SHP77 (cell line): ENCODE results near the gene TEC.

ENCODE experiments used
- DNase-seq, 2 experiments: peaks; one replicate each; lab custom pipeline; 2025; lab: John Stamatoyannopoulos, UW

Gene TEC

DNA sequence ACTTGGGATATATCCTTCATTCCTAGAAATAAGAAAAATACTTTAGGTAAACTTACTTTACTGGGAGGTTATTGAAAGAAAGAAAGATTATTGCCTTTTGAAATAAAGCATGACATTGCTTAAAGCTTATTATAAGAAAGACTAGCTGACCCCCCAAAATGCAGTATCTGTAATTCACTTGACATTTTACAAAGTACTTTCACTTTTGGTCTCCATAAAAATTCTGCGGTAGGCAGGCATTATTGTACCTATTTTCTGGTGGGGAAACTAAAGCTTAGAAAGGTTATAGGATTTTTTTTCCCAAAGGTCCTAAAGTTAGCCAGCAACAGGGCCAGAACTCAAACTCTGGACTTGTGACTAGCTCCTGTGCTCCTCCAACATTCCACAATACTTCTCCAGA lies 105.9 kb downstream of the TEC start:
- DNase-seq = no peak

DNA sequence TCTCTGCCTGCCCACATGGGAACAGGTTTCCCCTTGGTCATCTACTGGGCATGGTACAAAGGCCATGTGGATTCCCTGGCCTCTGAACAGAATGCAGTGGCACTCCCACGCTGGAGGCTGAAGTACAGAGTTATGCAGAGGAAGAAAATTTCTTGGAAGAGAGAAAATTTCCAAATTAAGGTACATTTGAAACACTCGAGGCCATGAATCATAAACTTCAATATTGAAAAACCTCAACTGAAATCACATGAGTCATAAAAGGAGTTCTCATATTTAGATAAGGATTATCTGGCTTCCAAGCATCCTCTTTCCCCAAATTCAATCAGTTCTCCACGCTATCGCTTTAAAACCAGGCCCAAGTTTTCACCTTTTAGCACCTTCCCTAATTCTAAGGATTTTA lies 107.5 kb downstream of the TEC start:
- no peak for DNase-seq

DNA sequence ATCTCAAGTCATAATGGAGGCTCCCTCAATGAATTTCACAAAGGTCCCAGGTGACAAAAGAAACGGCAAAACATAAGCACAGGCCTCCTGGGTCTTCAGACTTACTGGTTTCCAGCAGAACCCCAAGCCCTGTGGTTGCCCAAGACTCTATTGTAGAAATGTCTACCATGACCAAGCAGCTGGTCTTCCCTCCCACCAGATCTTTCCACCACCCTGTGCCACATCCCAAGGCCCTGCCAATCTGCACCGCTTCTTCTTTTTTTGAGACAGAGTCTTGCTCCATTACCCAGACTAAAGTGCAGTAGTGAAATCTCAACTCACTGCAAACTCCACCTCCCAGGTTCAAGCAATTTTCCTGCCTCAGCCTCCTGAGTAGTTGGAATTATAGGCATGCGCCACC lies 112.4 kb downstream of the TEC start:
- no peak for DNase-seq

DNA sequence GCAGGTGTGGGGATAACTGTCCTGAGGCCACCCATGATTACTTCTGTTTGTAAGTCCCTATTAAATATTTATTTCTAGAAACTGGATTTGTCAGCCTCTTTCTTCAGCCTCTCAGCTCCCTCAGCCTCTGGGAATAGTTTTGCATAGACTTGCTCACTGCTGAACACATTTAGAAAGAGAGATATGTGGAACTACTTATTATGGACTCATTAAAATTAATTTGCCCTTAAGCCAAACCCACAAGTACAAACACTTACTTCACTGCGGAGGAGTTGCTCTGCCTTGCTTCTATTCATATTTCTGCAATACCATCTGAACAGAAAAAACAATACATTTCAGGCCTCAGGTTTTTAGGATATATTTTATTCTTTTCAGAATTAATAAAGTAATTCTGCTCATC lies 113.2 kb downstream of the TEC start:
- DNase-seq = no peak

DNA sequence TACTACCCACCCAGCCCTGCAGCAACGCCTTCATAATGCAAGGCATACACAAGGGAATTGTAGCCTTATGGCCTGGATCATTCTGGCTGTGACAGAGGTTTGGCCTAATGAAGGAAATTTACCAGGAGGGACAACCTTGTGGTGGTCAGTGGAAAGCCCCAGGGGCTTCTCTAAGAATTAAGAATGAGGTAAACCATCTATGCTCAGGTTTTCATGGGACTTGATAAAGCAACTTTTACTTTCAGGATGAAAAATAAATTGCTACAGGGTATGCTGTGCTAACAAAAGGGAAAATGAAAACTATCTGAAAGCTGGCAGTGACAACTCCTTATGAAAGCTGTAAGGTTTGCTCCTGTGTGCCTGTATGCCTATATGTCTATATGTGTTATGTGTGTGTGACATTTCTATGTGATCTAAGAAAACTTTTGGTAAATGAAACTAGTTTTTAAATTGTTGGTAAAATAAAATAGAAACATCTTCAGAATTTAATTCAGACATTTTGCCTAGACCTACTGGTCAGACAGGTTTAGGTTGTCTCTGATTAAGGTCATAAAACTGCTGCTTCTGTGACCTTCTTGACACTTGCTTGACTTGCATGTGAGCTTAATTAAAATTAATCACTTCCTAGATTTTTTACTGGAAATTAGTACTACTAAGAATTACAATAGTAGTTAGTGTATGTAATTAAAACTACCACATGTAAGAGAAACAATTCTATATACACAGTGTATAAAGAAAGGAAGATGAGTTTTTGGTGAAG lies 115.7 kb downstream of the TEC start:
- no peak for DNase-seq

DNA sequence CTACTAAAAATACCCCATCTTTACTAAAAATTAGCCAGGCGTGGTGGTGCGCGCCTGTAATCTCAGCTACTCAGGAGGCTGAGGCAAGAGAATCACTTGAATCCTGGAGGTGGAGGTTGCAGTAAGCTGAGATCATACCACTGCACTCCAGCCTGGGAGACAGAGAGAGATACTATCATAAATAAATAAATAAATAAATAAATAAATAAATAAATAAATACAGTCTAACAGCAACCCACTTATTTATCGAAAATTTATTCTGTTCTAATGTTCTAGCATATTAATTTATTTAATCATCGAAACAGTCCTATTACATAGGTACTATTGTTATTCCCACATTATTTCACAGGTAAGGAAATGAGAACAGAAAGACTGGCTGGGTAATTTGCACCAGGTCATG lies 117.4 kb downstream of the TEC start:
- DNase-seq = no peak

DNA sequence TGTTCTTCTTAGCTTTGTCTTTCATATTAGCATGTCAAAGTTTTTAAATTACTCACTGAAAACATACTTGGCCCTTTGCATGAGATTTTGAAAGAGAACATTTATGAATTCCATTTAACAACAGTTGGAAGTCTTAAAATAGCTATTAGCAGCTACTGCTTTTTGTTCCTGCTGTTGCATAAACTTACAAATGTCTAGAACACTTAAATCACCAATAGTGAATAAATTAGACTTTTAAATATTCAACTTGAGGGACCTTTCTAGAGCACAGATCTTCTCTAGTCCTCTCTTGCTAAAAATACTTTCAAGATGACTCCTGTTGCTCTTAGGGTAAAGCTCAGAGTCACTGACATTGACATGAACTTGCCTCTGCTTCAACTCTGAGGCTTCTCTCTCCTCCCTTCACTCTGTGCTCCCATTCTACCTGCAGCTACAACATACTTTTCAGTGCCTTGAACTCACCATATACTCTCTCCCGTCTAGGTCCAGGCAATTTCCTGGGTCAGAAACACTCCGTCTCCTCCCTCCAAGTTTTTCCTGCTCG lies 119.7 kb downstream of the TEC start:
- no peak for DNase-seq

DNA sequence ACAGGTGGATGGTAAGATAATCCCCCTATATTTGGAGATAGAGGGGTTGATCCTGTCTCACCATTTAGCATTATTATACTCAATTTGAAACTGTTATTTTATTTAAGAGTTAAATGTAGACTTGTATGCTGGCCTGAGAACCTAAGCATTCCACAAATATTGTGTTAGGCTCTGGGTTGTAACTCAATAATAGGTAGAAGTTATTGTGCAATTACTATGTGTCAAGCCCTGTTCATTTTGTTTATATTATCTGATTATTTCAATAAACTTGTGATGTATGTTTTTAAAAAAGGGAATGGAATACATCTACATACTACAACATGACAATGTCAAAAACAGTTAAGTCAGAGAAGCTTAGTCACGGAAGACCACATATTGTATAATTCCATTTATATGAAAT lies 122.0 kb downstream of the TEC start:
- DNase-seq = no peak

DNA sequence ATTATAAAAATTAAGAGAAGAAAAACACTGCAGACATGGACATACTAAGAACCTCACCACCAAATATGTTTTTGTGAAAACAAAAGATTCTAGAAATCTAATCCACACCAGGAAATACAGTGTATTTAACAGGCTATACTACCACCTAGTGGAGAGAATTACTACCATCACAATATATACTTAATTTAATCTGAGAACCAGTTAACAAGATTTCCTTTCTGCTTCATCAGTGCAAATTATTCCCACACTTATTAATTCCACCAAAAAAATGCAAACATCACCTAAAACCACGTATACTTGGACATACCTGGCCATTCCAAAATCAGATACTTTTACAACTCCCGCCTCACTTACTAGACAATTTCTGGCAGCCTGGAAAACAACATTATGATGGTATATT lies 128.6 kb downstream of the TEC start:
- DNase-seq = no peak

DNA sequence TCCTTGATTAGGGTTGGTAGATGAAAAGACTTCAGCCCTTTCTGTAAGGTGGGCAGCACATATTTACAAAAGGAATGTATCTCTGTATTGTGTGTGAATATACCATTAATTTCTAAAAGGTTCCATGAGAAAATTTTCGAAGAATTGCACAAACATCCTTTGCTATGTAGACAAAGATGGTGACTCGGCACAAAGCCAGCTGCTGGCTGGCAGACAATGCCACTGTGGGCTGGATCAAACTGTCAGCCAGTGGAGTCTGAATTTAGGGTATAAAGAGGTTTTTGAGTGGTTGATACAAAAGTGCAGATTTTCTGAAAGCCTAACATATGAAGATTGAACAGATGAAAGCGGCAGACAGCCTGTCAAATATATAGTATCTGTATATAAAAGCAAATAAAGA lies 129.9 kb downstream of the TEC start:
- DNase-seq = no peak

DNA sequence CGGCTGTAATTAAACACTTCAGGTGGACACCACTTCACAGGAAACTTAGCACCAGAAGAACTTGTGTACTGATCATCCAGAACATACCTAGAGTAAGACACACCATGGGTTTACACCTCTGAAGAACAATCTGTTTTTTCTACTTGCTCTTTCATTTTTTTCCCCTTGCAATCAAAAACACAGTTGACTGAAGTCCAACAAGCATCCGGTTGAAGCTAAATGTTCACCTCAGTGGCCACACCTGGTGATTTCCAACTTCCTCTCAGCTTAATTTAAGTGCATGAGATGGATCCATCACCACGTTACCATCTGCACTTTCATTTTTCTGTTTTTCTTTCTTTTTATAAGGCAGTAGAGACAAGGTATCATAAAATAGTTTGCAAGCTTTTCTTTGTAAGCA lies 130.7 kb downstream of the TEC start:
- DNase-seq = no peak

DNA sequence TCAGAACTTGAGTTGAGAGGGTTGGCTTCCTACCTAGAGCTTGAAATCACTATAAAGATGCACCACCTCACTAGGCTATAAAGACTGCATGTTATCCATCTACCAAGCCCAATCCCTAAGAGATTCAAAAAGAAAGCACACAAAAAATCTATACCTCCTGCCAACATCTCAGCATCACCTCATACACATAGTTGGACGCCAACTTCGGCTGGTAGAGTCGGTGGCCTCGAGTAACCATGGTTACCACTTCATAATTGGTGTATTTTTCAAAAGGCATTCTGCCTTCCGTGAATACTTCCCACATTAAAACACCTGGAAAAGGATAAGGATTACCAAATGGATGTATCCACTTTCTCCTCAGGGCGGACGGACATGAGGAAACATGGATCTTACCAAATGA lies 131.1 kb downstream of the TEC start:
- DNase-seq = no peak

DNA sequence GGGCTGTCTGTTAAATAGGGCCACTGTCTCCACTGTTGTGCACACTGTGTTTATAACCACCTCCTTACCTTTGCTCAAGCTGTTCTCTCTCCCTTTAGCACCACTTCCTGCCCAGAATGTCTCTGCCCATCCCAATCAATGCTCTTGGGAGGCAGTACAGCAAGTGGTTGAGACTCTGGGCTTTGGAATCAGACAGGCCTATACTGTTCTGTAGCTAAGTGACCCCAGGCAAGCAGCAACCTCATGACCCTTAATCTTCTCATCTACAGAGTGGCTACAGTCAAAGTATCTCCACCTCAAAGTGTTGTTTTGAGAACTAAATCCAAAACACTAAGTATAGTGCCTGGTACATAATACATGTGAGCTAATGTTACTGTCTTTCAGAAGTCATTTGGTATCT lies 131.8 kb downstream of the TEC start:
- no peak for DNase-seq

DNA sequence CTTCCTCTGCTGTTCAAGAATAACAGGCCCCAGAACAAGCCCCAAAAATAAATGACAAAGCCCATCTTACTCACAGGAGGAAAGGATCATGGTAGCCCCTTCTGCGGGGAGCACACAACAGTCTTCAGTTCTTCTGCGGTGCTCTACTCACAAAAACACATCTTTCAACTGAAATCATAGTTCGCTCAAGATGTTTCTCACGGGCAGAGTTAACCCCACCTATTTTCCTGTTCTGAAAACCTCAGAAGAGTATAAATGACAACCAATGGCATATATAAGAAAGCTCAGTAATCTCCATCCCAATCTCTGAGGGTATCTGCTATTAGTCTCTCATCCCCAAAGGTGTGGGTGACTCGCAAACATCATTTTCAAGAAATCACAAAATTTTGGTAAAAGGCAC lies 135.6 kb downstream of the TEC start, which contains the start of gene TXK:
Gene TXK (minus strand): TSS at position 170 of the 400 bp plus-strand sequence. CDS start 80 bp downstream, at position 90.
- no peak for DNase-seq

DNA sequence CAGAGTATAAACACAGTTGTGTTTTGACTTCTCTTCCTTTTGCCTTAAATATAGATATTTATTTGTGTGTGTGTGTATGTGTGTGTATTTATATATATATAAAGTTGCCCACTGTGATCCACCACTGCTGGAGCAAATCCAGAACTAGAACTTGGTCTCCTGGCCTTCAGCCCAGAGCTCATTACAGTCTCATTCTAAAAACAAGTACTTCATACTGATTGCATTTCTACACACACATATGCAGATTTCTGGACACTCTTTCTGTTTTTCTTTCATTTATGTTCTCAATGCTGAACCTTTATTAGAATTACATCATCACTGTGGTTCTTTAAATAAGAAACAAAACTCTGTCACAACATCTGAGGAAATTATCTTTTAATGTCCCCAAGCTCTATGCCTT lies 136.0 kb downstream of the TEC start:
- no peak for DNase-seq

DNA sequence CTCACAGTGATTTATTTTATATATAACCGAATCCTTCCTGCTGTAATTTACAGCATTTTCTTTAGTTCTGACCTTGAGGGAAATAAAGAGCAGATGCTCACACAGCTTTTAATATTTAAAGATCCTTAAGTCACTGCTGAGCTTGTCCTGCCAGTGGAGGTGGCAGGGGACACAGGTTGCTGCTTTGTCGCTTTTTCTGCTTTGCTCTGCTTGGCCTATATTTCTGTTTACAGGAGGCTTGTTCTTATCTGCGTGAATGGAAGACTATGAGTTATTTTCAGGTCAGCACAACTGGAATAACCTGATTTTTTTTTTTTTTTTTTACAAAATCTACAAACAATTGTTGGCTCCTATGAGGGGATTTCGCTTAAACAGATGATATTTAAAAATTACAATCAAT lies 137.9 kb downstream of the TEC start:
- DNase-seq = no peak

DNA sequence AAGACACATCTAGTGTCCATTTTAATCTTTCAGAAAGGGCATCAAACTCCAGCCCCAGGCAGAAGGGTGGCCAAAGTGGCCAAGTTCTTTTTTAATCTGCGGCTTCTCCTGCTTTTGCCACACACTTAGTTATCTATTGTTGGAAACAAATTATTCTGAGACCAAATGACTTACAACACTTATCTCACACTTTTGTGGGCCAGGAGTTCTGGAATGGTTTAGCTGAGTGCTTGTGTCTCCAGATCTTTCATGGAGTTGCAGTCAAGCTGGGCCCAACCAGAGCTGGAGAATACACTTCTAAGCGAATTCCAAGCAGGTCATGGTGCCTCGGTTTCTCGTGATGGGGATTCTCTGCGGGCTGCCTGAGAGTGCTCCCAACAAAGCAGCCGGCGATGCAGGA lies 139.5 kb downstream of the TEC start:
- DNase-seq = no peak

DNA sequence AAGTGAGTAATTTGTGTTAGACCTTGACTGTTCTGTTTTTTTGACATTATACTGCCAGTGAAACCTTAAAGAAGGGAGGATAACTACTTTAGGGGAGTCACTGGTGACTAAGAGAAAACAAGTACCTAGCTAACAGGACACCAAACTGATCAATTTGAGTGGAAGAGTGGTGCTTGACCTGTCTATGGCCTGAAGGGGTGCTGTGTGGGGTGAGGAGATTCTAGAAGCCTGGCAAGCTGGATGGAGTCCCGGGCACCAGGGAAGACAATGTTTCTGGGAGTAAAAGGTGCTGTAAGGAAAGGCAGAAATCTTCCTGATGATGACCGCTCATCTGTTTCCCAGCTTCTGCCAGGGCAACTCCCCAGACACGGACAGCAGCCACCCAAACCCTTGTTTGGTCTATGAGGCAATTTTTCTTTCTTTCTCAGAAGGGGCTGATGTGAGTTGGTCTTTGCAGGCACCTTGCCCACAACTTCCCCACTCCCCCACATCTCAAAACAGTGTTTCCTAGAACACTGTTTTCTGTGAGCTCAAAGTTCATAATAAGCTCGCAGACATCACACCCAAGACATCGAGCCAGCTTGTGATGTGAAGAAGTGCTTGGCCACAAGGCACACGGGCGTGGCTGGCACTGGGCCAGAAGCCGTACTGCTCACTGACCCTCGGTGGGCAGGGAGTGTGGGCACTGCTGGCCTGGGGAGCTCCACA lies 140.2 kb downstream of the TEC start:
- DNase-seq = no peak

DNA sequence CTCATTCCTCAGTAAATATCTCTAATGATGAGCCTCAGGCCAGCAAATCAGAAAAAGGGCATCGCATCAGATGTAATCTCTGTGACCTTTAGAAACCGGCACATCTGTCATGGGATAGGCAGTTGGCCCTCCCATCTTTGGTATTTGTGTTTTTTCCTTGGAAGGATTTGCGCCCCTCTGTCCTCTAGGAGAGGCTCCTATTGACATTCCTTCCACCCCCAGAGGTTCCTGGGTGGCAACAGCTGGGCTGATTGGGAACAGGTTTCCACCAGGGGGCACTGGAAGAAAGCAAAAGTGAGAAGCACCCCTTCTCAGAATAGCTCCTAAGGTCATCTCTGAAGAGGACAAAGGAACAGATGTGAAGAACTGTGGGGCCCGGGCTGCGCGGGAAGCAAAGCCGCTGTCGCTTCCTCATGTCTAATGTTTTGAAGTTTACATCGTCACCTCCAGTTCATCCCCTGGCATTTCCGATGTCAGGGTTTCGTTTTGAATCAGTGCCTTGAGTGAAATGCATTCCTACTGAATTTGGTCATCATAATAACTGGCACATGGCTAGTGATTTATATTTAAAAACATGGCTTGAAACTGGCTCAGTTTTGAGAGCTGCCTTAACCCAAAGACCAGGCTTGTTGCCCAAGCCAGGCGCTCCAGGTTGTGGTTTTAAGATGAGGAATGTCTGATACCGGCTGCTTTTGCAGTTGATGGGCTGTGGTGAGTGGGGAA lies 141.8 kb downstream of the TEC start:
- peak; percentile 35 to 38 for DNase-seq

DNA sequence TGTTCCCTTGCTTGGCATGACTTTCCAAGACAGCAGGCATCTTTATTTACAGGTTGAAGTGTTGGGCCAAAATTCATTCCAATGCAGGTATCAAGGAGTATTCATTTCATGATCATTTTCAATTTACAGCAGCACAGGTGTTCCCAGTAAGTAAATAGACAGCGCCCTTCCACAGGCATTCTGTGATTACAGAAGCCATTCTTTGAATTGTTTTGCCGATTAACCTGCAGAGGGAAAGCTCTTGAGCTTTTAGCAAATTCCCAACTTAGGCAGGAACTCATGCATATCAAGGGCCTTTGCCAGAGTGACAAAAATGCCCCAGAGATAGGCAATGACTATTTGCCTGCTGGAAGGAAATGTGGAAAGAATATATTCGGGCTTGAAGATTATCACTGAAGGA lies 142.4 kb downstream of the TEC start:
- DNase-seq = no peak

DNA sequence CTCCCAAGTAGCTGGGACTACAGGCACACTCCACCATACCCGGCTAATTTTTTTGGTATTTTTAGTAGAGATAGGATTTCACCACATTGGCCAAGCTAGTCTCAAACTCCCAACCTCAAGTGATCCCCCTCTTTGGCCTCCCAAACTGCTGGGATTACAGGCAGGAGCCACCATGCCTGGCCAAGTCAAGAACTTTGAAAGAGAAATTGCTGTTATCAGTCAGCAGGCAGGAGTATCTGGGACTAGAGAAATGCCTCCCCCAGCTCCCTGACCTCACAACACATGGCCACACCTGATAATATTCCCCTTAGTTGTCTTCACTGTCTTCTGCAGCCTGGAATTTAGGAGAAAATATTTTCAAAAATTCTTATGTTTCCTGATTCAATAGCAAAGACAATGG lies 143.0 kb downstream of the TEC start:
- DNase-seq = no peak

DNA sequence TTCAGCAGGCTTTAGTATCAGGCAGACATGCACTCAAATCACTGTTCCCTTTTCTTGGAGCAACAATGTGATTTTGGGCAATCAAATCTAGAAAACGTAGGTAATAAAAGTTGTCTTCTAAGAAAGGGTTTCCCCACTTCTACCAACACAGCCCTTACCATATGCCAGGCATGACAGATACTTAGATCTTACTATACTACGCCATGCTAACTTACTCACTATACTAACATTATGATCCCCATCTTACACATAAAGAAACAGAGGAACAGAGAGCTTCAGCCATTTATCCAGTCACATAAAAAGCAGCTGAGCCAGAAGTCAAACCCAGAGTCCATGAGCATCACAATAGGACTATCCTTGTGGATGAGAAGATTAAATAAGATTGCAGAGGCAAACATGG lies 144.8 kb downstream of the TEC start:
- no peak for DNase-seq

DNA sequence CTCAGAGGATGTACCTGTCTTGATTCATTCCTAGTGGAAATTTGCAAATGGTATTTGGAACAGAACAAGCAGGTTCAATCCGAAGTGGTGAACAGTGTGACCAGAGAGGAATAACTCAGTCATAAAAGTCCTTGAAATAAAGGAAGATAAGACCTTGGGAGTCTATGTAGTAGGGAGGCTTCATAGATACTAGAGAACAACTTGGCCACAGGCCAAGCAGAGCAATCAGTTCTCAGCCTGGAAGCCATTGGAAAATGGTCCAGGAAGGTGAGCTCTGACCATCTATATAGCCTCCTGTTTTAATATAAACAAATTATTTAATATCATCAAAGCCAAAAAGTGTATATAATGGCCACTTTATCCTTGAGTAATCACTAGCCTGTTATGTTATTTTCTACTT lies 146.9 kb downstream of the TEC start:
- DNase-seq = no peak
